Measurements from ENCODE around the gene DUS4L. TPM values are rescaled to one million over a fixed set of nuclear protein-coding genes. Genes with fewer than 3 reads are reported as not detected.

Gene DUS4L
- total RNA-seq, 1 donor from 2014 or later = 6.6 TPM

GRCh38 chr7:107579554-107579884 lies 15.7 kb downstream of the DUS4L start:
- peak; percentile 31 for ATAC-seq

GRCh38 chr7:107579885-107580715 lies 16.3 kb downstream of the DUS4L start, which contains the start of gene BCAP29:
TSS of gene BCAP29 (plus strand) at chr7:107580246. CDS start at chr7:107580773, 527 bp downstream.
- ATAC-seq = peak; percentile 97
- intact Hi-C loops (cut with micrococcal nuclease) = no loop called here
- peak; percentile 89 for DNase-seq

More at GRCh38 chr7:107579554-107579884, 15.7 kb downstream of the DUS4L start:
- intact Hi-C loops (cut with micrococcal nuclease) = no loop called here
- DNase-seq = no peak

- no peak for DNase-seq
- intact Hi-C loops (cut with micrococcal nuclease) = no loop called here
These were observed 17.1 kb downstream of the DUS4L start for GRCh38 chr7:107580716-107581383.

GRCh38 chr7:107581387-107582013 lies 17.7 kb downstream of the DUS4L start:
- ATAC-seq = no peak
- no peak for DNase-seq
- intact Hi-C loops (cut with micrococcal nuclease) = no loop called here

More at GRCh38 chr7:107580716-107581383, 17.1 kb downstream of the DUS4L start:
- no peak for ATAC-seq

- DNase-seq (no peak), ATAC-seq (no peak)
- intact Hi-C loops (cut with micrococcal nuclease) = no loop called here
These were observed 19.1 kb downstream of the DUS4L start for GRCh38 chr7:107582875-107583274.

- ATAC-seq (no peak), DNase-seq (no peak)
- intact Hi-C loops (cut with micrococcal nuclease) = no loop called here
These were observed 20.9 kb downstream of the DUS4L start for GRCh38 chr7:107584716-107585115.

GRCh38 chr7:107588529-107589130 lies 24.9 kb downstream of the DUS4L start:
- no peak for ATAC-seq
- intact Hi-C loops (cut with micrococcal nuclease) = no loop called here

GRCh38 chr7:107591421-107591820 lies 27.6 kb downstream of the DUS4L start:
- ATAC-seq = peak; percentile 31
- DNase-seq = no peak
- intact Hi-C loops (cut with micrococcal nuclease) = no loop called here

More at GRCh38 chr7:107588529-107589130, 24.9 kb downstream of the DUS4L start:
- DNase-seq = no peak

GRCh38 chr7:107592361-107593024 lies 28.7 kb downstream of the DUS4L start:
- DNase-seq = no peak
- no peak for ATAC-seq
- intact Hi-C loops (cut with micrococcal nuclease) = no loop called here

- DNase-seq (no peak), ATAC-seq (no peak)
- intact Hi-C loops (cut with micrococcal nuclease) = no loop called here
These were observed 29.2 kb downstream of the DUS4L start for GRCh38 chr7:107593025-107593410.

GRCh38 chr7:107594961-107595737 lies 31.4 kb downstream of the DUS4L start:
- DNase-seq (no peak), ATAC-seq (peak; percentile 85)
- intact Hi-C loops (cut with micrococcal nuclease) = no loop called here

- intact Hi-C loops (cut with micrococcal nuclease) = no loop called here
- DNase-seq (no peak), ATAC-seq (peak; percentile 68)
These were observed 33.3 kb downstream of the DUS4L start for GRCh38 chr7:107596881-107597581.

- ATAC-seq (no peak), DNase-seq (no peak)
- intact Hi-C loops (cut with micrococcal nuclease) = no loop called here
These were observed 33.8 kb downstream of the DUS4L start for GRCh38 chr7:107597582-107597916.

- intact Hi-C loops (cut with micrococcal nuclease) = no loop called here
- DNase-seq = no peak
- no peak for ATAC-seq
These were observed 34.2 kb downstream of the DUS4L start for GRCh38 chr7:107597953-107598352.

GRCh38 chr7:107599262-107599661 lies 35.5 kb downstream of the DUS4L start:
- ATAC-seq (no peak), DNase-seq (no peak)
- intact Hi-C loops (cut with micrococcal nuclease) = no loop called here

GRCh38 chr7:107600816-107601215 lies 37.0 kb downstream of the DUS4L start:
- ATAC-seq (no peak), DNase-seq (no peak)
- intact Hi-C loops (cut with micrococcal nuclease) = no loop called here

GRCh38 chr7:107605218-107605815 lies 41.5 kb downstream of the DUS4L start:
- ATAC-seq (no peak), DNase-seq (no peak)
- intact Hi-C loops (cut with micrococcal nuclease) = no loop called here

GRCh38 chr7:107606303-107606702 lies 42.5 kb downstream of the DUS4L start:
- intact Hi-C loops (cut with micrococcal nuclease) = no loop called here
- DNase-seq (no peak), ATAC-seq (no peak)

All from left ventricle myocardium superior (tissue), 1 donor.